Brain microvascular endothelial cell (primary cell): ENCODE results near the gene FSTL5.

Source experiments
- DNase-seq: peaks from one replicate; pipeline ENCODE4 v3.0.0-alpha.2; 2020
- H3K27ac ChIP-seq: fragments of 250-450 bp; sonication (Bioruptor Pico); 2 replicates; pipeline ENCODE4 v1.5.1; 2020; ENCODE audit warnings: mild to moderate bottlenecking, moderate library complexity
- H3K27me3 ChIP-seq: fragments of 250-450 bp; sonication (Bioruptor Pico); replicated peaks from 2 replicates; pipeline ENCODE4 v1.5.1; 2020; ENCODE audit warnings: mild to moderate bottlenecking
- H3K36me3 ChIP-seq: fragments of 250-450 bp; sonication (Bioruptor Pico); replicated peaks from 2 replicates; pipeline ENCODE4 v1.5.1; 2020; ENCODE audit warnings: mild to moderate bottlenecking
- H3K4me3 ChIP-seq: 2 replicates; pipeline ENCODE4 v1.5.1; 2011; ENCODE audit warnings: low read depth, mild to moderate bottlenecking, control low read depth, low read length, moderate library complexity
- CTCF ChIP-seq: IDR thresholded peaks from 2 replicates; pipeline ENCODE4 v1.5.1; 2011; ENCODE audit warnings: low read depth, mild to moderate bottlenecking, moderate library complexity, low read length, control low read depth, inconsistent platforms; ENCODE audit errors: missing control alignments
- in situ Hi-C: cut with HindIII; loops from 2 replicates; pipeline ENCODE4 v1.10.0; 2017; ENCODE audit warnings: low sequenced_read_pairs, low pct_ligation_motif_present

FSTL5 gene

GRCh38 chr4:161404346-161405110 lies 759.3 kb downstream of the FSTL5 start:
- no peak overlapping the region for H3K27ac ChIP-seq
- no peaks in the 10 kb centered on the region for H3K36me3 ChIP-seq
- DNase-seq: no peak
- in situ Hi-C loops: no loop called here
- TF ChIP-seq CTCF: no peak
- no peaks in the 10 kb centered on the region for H3K27me3 ChIP-seq
- H3K4me3 ChIP-seq: no peak overlapping the region

- Histone ChIP-seq H3K4me3 (no peak overlapping the region), H3K27ac (no peak overlapping the region), H3K27me3 (no peaks in the 10 kb centered on the region), H3K36me3 (no peaks in the 10 kb centered on the region)
- no peak for TF ChIP-seq CTCF
- in situ Hi-C loops: no loop called here
- no peak for DNase-seq
Measured at GRCh38 chr4:161403781-161404180, 760.0 kb downstream of the FSTL5 start.

GRCh38 chr4:161393602-161394001 lies 770.2 kb downstream of the FSTL5 start:
- TF ChIP-seq CTCF: no peak
- no peak for DNase-seq
- in situ Hi-C loops: no loop called here
- no peaks in the 10 kb centered on the region for H3K36me3 ChIP-seq
- no peaks in the 10 kb centered on the region for H3K27me3 ChIP-seq
- no peak overlapping the region for H3K4me3 ChIP-seq
- no peak overlapping the region for H3K27ac ChIP-seq

GRCh38 chr4:161382655-161383054 lies 781.1 kb downstream of the FSTL5 start:
- in situ Hi-C loops: no loop called here

GRCh38 chr4:161376275-161376674 lies 787.5 kb downstream of the FSTL5 start:
- Histone ChIP-seq H3K27ac (no peak overlapping the region), H3K36me3 (no peaks in the 10 kb centered on the region), H3K4me3 (no peak overlapping the region), H3K27me3 (no peaks in the 10 kb centered on the region)
- in situ Hi-C loops: no loop called here
- DNase-seq: no peak
- no peak for TF ChIP-seq CTCF

More at GRCh38 chr4:161382655-161383054, 781.1 kb downstream of the FSTL5 start:
- TF ChIP-seq CTCF: no peak
- Histone ChIP-seq H3K27me3 (no peaks in the 10 kb centered on the region), H3K36me3 (no peaks in the 10 kb centered on the region), H3K4me3 (no peak overlapping the region), H3K27ac (no peak overlapping the region)
- DNase-seq: no peak

GRCh38 chr4:161364681-161365080 lies 799.1 kb downstream of the FSTL5 start:
- no peak for TF ChIP-seq CTCF
- H3K4me3 ChIP-seq: no peak overlapping the region

More at GRCh38 chr4:161364681-161365080, 799.1 kb downstream of the FSTL5 start:
- no peaks in the 10 kb centered on the region for H3K36me3 ChIP-seq
- H3K27ac ChIP-seq: no peak overlapping the region
- DNase-seq: no peak
- no peaks in the 10 kb centered on the region for H3K27me3 ChIP-seq
- in situ Hi-C loops: no loop called here
